Dedifferentiated amniotic fluid mesenchymal stem cell (primary cell): ENCODE measurements around the gene MAPK12.
"Not testable (repeated sequence)": the region's sequence is repeated elsewhere in the genome, so short reads cannot be mapped to it uniquely, and the experiment has no call there.

Experiments used
- DNase-seq: peaks from one replicate; pipeline ENCODE4 v3.0.0-alpha.2; 2016; ENCODE audit errors: extremely low spot score

MAPK12 gene

DNA sequence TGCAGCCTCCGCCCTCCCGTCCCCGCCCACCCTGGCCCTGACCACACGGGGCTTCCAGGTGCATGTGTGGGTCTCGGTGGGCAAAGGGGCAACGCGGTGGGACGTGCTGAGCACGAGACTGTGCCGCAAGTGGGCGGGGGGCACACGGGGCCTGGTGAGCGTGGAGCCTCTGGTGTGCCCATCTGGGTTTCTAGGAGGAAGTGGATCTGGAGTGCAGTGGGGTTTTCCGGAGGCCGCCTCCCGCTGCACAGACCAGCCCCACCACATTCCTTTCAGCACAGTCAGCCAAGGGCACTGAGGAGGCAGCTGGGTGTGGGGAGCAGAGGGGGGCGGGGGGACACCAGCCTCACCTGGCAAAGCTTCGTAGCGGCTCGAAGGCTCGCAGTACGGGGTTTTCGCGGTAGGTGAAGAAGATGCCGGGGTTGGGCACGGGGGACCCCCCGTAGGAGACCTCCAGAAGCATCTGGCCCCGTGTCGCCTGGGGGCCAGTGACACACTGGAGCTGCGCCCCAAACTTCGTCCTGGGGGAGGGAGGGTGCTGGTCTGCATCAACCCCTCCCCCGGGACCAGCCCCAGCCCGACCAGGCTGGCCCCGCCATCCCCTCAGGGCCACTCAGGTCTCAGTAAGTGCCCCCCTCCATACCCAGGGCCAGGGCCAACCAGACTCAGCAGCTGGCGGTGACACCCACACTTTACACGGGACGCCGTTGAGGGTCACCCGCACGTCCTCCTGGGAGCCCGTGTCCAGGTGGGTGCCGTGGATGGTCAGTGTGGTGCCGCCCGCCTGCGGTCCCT, 21.1 kb upstream of the MAPK12 start:
- no peak for DNase-seq

DNA sequence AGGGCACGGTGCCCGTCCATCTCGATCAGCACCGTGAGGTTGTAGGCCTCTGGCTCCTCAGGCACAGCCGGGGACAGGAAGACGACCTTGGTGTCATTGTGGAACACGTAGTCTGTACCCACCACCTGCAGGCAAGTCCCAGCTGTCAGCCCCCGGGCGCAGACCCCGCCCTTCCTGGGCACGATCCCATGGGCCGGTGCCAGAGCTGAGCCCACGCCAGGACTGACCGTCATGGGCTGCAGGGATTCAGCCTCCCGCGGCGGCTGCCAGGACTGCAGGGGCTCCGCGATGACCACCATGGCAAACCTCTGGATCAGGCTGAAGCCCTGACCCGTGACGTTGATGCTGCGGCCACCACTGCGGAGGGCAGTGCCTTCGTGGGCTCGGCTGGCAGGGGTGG, 20.5 kb upstream of the MAPK12 start:
- DNase-seq: no peak

DNA sequence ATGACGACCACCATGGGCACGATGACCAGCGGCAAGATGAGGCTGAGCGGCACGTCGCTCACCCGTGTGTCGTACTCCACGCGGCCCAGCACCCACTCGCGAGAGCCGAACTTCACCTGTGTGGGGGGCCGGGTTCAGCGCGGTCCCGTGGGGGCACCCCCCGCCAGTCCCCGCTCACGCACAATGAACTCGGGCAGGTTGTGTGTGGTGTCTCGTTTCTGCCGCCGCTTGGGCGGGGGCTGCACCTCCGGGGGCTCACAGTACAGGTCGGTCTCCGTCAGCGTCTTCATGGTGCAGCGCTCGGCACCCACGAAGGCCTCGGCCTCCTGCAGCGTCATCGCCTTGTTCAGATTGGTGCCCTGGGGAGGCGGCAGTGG, 19.9 kb upstream of the MAPK12 start:
- DNase-seq: no peak

DNA sequence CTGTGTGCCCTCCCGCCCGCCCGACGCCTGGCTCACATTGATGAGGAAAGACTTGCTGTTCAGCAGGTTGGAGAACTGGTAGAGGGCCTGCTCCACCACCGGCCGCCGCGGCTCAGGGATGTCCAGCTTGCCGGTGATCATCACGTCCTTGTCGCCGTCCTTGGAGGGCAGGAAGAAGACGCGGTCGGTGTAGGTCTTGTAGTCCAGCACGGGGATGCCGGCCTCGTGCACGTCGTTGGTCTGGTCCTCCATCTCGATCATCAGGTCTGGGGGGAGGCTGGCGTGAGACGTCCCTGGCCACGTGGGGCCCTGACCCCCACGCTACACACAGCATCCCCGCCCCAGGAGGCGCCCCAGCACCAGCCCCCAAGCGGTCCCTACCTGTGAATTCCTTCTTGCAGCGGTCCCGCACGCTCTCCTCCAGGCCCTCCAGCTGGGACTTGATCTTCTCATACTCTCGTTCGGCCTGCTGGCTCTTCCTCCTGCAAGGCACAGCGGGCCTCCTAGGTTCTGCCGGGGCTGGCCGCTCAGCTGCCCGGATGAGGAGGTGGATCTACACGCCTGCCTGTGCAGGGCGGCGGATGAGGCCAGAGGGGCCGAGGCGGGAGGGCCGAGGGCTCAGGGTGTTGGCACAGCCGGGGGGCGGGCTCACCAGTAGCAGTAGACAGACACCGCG, 19.4 kb upstream of the MAPK12 start:
- no peak for DNase-seq

DNA sequence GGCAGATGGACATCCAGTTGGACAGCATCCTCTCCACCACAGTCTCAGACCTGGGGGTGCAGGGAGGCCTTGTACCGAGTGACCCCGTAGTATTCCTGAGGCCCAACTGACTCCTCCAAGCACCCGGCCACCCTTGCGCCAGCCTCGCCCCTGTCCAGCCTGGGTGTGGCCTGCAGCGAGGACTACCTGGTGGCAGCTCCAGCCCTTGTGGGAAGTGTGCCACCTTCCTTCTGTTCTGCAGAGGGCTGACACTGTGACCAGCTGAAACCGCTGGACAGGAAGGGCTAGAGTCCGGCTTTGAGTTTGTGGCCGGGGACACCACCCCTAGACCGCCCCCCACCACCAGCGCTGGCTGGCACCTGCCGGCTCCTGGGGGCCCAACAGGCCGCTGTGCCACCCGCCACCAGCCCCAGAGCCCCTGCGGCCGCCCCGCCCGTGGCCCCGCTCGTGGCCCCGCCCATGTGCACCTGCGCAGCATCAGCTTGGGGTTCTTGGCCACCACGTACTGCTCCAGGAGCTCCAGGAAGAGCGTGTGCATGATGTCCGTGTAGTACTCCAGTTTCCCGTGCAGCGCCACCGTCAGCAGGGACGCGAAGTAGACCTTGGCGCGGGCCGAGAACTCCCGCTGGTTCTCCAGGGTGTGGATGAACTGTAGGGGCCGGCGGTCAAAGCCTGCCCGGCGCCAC, 18.7 kb upstream of the MAPK12 start:
- no peak for DNase-seq

DNA sequence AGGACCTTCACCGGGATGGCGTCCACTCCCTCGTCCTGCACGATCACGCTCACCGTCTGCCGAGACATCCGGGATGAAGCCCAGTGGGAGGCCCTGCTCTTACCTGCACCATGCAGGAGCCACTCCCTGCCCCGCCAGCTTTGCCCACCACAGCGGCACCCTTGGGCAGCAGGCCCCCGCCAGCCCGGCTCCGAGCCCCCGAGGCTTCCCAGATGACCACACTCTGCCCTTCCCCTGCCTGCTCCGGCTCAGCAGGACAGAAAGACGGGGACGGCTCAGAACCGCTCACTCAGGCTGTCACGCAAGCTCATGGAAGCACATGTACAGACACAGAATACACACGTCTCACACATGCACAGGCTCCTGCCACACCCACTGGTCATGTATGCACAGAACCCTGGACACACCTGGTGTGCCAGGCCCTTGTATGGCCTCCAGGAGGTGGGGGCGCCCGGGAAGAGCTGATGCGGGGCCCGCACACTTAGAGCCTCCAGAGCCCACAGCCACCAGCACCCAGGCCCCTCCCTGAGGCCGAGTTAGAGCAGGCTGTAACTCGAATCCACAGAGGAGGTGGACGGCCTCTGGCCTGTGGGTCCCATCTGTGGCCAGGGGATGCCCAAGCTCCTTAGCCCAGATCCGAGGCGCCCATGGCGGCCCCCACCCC, 17.6 kb upstream of the MAPK12 start:
- DNase-seq: no peak

DNA sequence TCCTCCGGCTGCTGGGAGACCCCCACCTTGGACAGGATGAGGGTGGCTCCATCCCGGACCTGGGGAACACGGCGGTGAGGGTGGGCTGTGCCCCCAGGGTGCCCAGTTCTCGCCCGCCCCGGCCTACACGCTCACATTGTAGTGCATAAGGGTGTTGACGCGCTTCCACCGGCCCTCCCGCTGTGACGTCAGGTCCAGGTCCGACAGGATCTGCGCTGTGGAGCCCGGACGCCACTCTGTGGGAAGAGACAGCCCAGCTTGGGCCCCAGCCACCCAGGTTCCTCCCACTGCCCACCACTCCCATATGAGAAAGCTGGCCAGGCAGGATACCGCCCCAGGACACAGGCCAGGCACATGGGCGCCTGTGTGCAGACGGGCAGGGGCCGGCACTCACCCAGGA, 17.0 kb upstream of the MAPK12 start:
- no peak for DNase-seq

DNA sequence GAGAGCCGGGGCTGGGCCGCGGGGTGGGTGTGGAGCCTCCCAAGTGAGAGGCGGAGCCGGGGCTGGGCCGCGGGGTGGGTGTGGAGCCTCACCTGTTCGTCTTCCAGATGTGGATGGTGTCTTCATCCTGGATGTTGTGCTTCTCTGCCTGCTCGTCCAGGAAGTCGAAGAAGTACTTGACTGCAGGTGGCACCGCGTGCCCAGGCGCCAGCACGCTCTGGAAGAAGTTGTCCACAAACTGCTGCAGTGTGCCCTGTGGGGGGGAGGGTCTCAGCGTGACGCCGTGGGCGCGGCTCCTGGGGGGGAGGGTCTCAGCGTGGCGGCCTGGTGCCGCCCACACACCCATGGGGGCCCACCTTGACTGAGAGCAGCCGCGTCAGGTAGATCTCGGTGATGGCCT, 16.3 kb upstream of the MAPK12 start:
- DNase-seq: no peak

DNA sequence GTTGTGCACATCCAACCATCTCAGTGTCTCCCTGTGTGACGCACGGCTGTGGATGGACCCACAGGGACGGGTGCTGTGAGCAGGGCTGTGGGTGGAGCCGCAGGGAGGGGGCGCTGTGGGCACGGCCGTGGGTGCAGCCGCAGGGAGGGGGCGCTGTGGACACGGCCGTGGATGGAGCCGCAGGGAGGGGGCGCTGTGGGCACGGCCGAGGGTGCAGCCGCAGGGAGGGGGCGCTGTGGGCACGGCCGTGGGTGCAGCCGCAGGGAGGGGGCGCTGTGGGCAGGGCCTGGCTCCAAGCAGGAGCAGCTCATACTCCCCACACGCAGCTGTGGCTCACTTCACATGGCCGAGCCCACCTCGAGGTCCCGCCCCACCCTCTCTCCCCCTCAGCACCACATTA, 14.7 kb upstream of the MAPK12 start:
- no peak for DNase-seq

DNA sequence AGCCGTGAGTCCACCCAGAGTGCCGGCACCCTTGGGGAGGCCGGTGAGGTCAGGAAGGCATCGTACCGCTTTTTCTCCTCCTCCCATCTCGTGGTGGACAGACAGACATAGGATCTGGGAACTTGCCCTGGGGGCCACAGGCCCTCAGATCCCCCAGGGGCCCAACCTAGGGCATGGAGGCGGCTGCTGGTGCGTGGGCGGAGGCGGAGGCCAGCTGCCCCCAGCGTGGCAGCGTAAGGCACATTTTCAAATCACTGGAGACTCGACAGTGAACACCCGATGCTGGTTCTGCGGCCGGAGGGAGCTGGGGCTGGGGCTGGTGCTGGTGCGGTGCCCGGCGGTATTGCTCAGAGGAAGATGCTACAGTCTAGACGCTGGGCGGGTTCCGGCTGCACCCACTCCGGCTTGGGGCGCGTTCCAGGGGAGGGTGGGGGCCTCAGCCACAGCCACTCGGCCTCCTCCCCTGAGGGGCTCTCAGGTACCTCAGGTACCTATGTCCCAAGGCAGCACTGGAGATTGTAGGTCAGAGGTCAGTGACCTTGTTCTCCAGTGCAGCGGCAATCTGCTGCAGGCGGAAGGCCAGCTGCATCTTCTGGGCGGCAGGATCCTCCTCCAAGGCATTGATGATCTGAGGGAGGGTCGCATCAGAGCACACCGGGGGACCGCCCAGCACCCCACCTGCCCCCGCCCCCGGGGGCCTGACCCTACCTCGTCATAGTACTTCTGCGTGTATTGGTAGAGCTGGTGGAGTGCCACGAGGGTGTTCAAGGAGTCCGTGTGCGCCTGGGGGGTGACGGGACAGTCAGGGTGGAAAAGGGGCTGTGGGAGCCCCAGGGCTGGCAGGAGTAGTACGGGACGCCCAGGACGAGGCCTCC, 13.9 kb upstream of the MAPK12 start:
- DNase-seq: no peak

DNA sequence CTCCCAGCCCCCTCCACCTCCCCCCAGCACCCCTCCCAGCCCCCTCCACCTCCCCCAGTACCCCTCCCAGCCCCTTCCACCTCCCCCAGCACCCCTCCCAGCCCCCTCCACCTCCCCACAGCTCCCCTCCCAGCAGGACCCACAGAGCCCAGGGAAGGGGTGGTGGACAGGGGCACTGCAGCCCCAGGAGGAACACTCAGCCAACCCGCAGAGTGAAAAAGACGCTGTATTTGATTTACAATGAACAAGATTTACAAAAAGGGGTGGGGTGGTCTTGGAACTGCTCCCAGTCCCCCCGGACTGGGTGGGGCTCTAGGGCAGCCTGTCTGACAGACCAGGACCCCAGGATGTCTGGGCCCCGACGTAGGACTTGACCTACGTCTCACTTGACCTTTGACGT, 13.3 kb upstream of the MAPK12 start:
- no peak for DNase-seq

DNA sequence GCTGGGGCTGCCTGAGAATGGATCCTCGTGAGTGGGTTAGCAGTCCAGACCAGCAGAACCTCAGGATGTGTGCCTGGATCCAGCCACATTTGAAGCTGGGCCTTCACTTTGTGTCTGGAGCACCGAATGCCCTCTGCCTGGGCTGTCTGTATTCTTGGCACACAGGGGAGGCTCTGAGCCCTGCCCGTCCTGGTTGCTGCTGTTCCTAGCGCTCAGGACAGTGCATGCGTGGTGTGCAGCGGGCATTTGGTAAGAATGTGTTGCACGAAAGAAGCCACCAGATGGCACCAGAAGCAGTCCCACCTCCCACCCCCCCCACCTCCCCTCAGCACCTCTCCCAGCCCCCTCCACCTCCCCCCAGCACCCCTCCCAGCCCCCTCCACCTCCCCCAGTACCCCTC, 12.8 kb upstream of the MAPK12 start:
- DNase-seq: peak; percentile 29

DNA sequence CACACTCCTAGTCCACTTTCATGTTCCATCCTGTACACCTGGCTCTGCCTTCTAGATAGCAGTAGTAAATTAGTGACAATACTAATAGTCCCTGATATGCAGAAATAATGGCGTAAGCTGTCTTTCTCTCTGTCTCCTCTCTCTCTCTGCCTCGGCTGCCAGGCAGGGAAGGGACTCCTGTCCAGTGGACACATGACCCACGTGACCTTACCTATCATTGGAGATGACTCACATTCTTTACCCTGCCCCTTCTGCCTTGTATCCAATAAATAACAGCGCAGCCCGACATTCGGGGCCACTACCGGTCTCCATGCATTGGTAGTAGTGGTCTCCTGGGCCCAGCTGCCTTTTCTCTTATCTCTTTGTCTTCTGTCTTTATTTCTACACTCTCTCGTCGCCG, 12.3 kb upstream of the MAPK12 start:
- DNase-seq: not testable (repeated sequence)

DNA sequence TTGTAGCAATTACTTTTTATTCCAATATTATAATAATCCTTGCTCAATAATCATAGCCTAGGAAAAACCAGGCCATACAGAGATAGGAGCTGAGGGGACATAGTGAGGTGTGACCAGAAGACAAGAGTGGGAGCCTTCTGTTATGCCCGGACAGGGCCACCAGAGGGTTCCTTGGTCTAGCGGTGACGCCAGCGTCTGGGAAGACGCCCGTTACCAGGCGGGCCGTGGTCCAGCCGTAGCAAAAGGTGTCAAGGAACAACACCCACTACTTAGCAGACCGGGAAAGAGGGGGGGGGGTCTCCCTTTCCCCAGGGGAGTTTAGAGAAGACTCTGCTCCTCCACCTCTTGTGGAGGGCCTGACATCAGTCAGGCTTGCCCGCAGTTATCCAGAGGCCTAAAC, 11.9 kb upstream of the MAPK12 start:
- not testable (repeated sequence) for DNase-seq

DNA sequence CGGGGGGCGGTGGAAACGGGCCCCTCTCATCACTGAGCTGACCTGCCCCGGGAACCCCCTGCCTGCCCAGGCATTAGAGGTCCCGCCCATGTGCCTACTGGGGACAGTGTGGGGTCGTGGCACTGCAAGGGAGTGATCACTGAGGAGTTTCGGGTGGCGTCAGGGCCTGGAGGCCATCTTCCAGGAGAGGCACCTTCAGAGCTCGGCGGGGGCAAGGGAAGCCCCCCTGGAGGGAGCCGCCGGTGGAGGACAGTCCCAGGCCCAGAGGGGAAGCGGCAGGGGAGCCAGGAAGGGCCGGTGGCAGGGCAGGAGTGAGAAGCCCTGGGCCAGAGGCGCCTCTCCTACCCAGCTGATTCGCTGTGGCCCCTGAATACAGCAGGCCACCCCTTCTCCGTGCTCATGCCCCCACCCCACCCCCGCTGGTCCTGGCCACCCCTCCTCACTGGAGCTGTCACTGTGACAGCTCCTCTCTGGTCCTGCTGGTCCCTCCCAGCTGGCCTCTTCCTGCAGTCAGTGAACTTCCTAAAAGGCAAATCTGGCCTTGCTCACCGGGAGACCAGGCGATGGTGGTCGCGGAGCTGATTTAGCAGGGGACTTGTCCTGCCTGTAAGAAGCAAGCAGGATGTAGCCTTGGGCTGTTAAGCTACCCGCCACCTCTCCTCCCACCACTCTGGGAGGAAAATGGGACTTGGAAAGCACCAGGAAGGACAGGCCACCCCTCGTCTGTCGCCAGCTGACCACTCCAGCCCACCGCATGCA, 10.7 kb upstream of the MAPK12 start:
- no peak for DNase-seq

DNA sequence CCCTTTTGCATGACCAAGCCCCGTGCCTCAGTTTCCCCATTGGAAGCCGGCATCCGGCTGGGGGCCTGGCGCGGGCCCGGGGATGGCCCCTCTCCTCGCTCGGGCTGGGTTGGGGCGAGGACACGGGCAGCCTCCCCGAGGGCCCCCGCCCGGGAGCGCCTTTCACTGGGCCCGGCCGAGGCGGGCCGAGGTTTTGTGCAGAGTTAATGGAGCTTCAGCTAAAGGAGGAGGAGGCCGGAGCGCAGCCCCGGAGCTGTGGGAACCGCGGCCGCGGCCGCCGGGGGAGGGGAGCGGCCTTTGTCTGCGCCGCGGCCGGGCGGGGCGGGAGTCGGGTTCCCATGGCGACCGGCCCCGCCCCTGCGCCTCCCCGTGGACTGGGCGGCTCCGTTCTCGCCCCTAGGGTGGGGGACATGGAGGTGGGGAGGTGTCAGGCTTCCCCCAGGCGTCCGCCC, 10.1 kb upstream of the MAPK12 start:
- no peak for DNase-seq

DNA sequence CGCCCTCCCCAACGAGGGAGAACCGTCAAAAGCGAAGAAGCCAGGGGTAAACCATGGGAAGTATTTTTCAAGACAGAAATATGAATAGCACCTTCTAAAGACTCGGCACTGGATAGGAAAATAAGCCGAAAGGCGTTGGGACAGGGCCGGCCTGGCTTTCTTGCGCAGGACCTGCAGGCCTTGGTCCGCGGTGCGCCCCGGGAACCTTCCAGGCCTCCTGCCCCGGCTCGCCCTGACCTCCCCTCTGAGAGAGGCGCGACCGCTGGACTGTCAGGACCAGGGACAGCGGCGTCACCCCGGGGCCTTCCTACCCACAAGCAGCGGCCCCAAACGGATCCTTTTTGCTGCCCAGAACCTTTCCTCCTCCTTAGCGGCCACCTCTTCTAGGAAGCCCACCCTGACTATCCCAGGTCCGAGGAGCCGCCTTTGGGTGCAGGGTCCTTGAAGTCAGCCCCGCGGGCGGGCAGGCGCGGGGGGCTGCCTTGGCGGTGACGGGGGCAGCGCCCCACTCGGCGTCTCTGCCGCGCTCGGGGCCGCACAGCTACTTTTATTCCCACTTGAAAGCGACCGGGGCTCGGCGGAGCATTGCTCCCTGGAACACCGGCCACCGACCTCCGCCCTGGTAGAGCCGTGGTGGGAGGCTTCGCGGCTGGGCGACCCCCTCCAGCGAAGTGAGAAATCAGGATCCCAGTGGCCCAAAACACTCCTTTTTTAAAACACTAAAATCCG, 9.3 kb upstream of the MAPK12 start:
- peak; percentile 36 for DNase-seq

DNA sequence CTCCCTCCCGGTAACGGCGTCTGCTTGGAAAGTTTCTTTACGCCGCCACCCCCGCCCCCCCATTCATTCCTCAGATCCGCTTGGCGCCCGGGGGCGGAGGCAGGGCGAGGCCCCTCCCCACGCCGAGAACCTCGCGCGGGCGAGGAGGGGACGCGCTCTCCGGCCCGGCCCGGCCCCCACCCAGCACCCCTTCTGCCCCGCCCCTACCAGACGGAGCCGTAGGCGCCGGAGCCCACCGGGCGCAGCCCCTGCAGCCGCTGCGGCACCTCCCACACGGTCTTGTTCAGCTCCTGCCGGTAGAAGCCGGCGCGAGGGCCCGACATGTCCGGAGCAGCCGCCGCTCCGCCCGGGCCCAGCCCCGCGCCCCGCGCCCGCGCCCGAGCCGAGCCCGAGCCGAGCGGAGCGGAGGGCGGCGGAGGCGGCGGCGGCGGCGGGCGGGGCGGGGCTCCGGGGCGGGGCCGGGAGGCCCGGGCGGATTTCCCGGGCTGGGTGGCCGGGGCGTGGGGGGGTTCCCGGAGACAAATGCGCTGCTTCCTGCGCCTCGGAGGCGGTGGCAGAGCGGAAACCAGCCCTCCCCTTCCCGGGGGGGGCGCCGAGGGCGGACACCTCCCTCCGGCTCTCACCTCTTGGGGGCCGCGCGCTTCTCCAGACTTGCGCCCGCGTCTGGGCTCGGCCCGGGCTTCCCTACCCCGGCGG, 8.6 kb upstream of the MAPK12 start, which contains the start of gene MAPK11:
MAPK11 (minus strand) TSS at position 411 of the 696 bp plus-strand sequence; CDS start at position 323, 88 bp downstream.
- peak; percentile 35 for DNase-seq

DNA sequence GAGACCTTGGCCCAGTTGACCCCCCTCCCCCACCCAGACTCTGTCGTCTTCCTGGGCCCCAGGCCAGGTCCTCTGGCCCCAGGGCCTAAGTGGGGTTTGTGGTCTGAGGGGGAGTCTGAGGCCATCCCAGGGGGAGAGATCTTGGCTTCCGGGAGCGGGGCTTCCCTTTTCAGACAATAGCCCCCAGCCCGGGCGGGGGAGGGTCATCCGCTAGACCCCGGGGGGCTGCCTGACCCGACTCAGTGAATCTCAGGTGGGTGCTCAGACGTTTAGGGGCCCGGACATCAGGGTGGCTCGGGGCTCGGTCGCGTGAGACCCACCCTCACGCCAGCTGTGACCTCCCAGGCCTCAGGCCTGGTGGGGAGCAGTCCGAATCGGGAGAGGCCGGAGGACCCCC, 8.1 kb upstream of the MAPK12 start:
- DNase-seq: no peak
